Vagina (tissue), 2 donors: ENCODE results near the gene DNTT.

Experiments
- POLR2A ChIP-seq, 2 donors: fragments of 450-650 bp; IDR thresholded peaks; one replicate each; pipeline ENCODE4 v1.6.1; 2017; ENCODE audit warnings: antibody characterized with exemption in 2 of 2, mild to moderate bottlenecking in 2 of 2, moderate library complexity in 2 of 2
- POLR2AphosphoS5 ChIP-seq, 2 donors: sonication (generic); formaldehyde crosslinking; IDR thresholded peaks; one replicate each; pipeline ENCODE4 v1.9.0; 2017; ENCODE audit warnings: antibody characterized with exemption in 2 of 2, mild to moderate bottlenecking in 2 of 2, low read depth in 1 of 2; ENCODE audit not compliant: insufficient read depth in 1 of 2
- TF ChIP-seq, protein P1 (sequence below), 3 experiments: fragments of 450-650 bp in 2 of 3; fragments of 200-600 bp in 1 of 3; sonication (generic) in 1 of 3; IDR thresholded peaks; one replicate each; pipeline ENCODE4 v1.5.1; 2017 to 2019; ENCODE audit warnings: antibody characterized with exemption in 3 of 3, mild to moderate bottlenecking in 2 of 3, moderate library complexity in 2 of 3

DNA sequence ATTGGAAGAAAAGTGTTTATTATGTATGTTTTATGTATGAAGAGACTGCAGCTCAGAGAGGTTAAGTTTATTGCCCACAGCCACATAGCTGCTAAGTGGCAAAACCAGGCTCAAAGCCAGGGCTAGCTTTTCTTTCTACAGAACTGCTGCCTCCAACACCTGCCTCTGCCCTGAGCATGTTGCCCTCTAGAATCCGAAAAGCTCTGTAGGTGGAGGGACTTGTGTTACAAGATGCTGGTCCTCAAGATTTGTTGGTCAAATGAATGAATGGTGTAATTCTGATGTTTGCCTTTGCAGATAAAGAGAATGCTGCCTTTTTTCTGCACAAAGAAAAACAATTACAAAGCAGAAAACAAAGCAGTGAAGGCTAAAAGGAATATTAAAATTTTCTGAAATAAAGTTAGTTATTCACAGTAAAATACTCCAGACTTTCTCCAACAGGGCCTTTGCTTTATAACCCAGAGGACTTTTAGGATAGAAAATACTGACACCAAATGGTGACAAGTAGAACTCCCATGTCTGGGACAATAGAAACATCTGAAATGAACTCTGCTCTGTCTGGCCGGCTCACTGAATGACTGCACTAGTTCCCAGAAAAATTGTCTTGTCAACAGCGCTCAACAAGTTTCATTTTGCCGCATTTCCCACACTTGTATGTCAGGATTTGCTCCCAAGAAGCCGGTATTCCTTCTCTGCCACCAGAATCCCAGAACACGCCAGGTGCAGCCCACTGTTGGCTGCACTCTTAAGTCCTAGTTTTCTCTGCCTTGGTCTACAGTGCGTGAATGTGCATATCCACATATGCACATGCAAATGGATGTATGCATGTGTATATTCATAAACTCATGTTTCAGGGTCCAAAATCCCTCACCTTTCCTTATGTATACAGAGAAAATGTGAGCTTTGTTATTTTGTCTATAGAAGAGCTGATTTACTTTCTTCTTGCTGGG, 11.0 kb upstream of the DNTT start:
- TF ChIP-seq POLR2A (IDR thresholded peaks at IDR 0.05): no peak
- TF ChIP-seq, protein P1, sequence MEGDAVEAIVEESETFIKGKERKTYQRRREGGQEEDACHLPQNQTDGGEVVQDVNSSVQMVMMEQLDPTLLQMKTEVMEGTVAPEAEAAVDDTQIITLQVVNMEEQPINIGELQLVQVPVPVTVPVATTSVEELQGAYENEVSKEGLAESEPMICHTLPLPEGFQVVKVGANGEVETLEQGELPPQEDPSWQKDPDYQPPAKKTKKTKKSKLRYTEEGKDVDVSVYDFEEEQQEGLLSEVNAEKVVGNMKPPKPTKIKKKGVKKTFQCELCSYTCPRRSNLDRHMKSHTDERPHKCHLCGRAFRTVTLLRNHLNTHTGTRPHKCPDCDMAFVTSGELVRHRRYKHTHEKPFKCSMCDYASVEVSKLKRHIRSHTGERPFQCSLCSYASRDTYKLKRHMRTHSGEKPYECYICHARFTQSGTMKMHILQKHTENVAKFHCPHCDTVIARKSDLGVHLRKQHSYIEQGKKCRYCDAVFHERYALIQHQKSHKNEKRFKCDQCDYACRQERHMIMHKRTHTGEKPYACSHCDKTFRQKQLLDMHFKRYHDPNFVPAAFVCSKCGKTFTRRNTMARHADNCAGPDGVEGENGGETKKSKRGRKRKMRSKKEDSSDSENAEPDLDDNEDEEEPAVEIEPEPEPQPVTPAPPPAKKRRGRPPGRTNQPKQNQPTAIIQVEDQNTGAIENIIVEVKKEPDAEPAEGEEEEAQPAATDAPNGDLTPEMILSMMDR (IDR thresholded peaks at IDR 0.05): peak in 1 of 3 experiments; percentile 14
- TF ChIP-seq POLR2AphosphoS5 (IDR thresholded peaks at IDR 0.05; ENCODE audit: insufficient read depth in 1 of 2, low read depth in 1 of 2): no peak
